Inflammatory macrophage (primary cell): ENCODE data around the gene AMDHD1.

Source experiments
- DNase-seq, 2 donors: peaks; one replicate each; pipeline ENCODE4 v3.0.0-alpha.2; 2020 to 2022

The AMDHD1 gene

GRCh38 chr12:95996034-95996658, 53.0 kb downstream of the AMDHD1 start, which contains the start of gene HAL:
Gene HAL (minus strand): TSS chr12:95996344. CDS start chr12:95995910, 434 bp downstream.
- DNase-seq = peak; percentile 84 to 92

- DNase-seq = no peak
Observed at GRCh38 chr12:95997276-95997675, 54.1 kb downstream of the AMDHD1 start.

GRCh38 chr12:95997911-95998510, 54.9 kb downstream of the AMDHD1 start:
- DNase-seq = no peak

- peak; percentile 57 to 61 for DNase-seq
Observed at GRCh38 chr12:95998611-95999286, 55.6 kb downstream of the AMDHD1 start.

- DNase-seq = no peak
Observed at GRCh38 chr12:95999484-95999883, 56.4 kb downstream of the AMDHD1 start.

GRCh38 chr12:96000858-96001257, 57.7 kb downstream of the AMDHD1 start:
- no peak for DNase-seq

- DNase-seq = no peak
Observed at GRCh38 chr12:96006727-96007126, 63.6 kb downstream of the AMDHD1 start.

GRCh38 chr12:96007729-96008128, 64.6 kb downstream of the AMDHD1 start:
- no peak for DNase-seq

- no peak for DNase-seq
Observed at GRCh38 chr12:96014943-96015599, 71.9 kb downstream of the AMDHD1 start.

- peak; percentile 43 to 50 for DNase-seq
Observed at GRCh38 chr12:96015672-96016071, 72.5 kb downstream of the AMDHD1 start.
